ENCODE measurements around the gene PRKAB1.
"Not testable (repeated sequence)": the region's sequence is repeated elsewhere in the genome, so short reads cannot be mapped to it uniquely, and the experiment has no call there.

Gene PRKAB1, protein sequence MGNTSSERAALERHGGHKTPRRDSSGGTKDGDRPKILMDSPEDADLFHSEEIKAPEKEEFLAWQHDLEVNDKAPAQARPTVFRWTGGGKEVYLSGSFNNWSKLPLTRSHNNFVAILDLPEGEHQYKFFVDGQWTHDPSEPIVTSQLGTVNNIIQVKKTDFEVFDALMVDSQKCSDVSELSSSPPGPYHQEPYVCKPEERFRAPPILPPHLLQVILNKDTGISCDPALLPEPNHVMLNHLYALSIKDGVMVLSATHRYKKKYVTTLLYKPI

DNA sequence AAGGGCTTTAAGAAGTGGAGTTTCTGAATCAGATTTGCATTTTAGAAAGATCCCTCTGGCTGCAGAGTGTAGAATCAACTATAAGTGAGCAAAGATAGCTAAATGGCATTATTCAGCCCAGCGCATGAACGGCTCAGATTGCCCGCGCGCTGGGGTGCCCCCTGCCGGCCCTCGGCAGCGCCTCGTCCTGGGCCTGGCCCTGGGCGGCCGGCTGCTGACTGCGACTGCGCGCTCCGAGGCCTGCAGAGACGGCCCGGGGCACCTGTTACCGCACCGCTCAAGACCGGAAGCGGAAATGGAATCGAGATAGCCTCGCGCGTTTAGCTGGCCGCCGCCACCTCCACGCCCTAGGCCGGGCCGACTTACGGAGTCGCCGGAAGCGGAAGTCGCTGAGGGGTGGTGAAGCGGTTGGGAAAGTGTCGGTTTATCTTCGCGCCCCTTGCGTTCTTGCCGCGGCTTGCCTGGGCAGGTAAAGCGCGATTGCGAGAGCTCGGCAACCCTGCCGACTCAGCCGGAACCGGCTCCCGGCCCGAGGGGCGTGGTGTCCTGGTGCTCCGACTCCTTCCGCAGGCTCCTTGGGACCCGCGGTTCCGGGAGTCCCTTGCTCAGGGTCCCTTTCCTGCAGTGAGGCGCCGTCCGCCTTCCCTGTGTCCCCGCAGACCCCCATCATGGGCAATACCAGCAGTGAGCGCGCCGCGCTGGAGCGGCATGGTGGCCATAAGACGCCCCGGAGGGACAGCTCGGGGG lies at the start of gene PRKAB1:
Gene PRKAB1, plus strand, starts transcription at position 557 of the 747 bp plus-strand sequence. Its CDS starts 112 bp downstream, at position 669.
- Histone ChIP-seq H3K27me3 (replicated peaks; ENCODE audit: control insufficient read depth, insufficient read depth, low read length) (no peaks in the 10 kb centered on the region), H3K36me3 (ENCODE audit: control insufficient read depth, insufficient read depth, low read length, severe bottlenecking) (peaks cover 19% of the 10 kb centered on the region), H3K9ac (ENCODE audit: low read length) (peak within 1 kb of the TSS; percentile 98), H3K4me3 (ENCODE audit: low read length) (peak within 1 kb of the TSS; percentile 99), H3K4me1 (ENCODE audit: control insufficient read depth, insufficient read depth, low read length) (peaks cover 21% of the 10 kb centered on the region), H3K9me3 (ENCODE audit: control insufficient read depth, low read length) (no peaks in the 10 kb centered on the region)
- peak; percentile 99 for DNase-seq (ENCODE audit: low read depth)

DNA sequence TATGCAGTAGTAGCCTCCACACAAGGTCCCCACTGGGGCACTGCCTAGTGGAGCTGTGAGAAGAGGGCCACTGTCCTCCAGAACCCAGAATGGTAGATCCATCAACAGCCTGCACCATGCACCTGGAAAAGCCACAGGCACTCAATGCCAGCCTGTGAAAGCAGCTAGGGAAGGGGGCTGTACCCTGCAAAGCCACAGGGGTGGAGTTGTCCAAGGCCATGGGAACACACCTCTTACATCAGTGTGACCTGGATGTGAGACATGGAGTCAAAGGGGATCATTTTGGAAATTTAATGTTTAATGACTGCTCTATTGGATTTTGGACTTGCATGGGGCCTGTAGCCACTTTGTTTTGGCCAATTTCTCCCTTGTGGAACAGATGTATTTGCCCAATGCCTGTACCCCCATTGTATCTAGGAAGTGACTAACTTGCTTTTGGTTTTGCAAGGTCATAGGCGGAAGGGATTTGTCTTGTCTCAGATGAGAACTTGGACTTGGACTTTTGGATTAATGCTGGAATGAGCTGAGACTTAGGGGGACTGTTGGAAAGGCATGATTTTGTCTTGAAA lies 49.5 kb upstream of the PRKAB1 start:
- DNase-seq (ENCODE audit: low read depth); H3K4me1 ChIP-seq (ENCODE audit: control insufficient read depth, insufficient read depth, low read length); H3K9ac ChIP-seq (ENCODE audit: low read length); H3K9me3 ChIP-seq (ENCODE audit: control insufficient read depth, low read length); H3K27me3 ChIP-seq (replicated peaks; ENCODE audit: control insufficient read depth, insufficient read depth, low read length); H3K36me3 ChIP-seq (ENCODE audit: control insufficient read depth, insufficient read depth, low read length, severe bottlenecking); H3K4me3 ChIP-seq (ENCODE audit: low read length): not testable (repeated sequence)

DNA sequence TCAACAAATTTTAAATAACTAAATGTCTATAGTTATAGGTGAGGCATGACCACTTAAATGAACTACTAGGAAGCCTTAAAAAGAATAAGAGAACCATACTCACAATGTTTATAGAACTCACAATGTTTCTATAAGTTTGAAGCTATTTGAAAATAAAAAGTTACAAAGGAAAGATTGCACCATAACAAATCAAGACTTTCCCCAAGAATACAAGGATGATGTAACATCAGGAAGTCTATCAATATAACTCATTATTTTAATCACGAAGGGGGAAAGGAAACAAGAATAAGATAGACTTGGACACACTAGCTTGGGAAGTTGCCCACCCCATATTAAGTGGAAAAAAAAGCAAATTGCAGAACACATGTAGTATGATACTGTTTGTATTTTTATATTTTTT lies 47.4 kb upstream of the PRKAB1 start:
- no peak overlapping the region for H3K4me3 ChIP-seq (ENCODE audit: low read length)
- DNase-seq (ENCODE audit: low read depth): no peak
- no peaks in the 10 kb centered on the region for H3K9me3 ChIP-seq (ENCODE audit: control insufficient read depth, low read length)
- H3K27me3 ChIP-seq (replicated peaks; ENCODE audit: control insufficient read depth, insufficient read depth, low read length): no peaks in the 10 kb centered on the region
- no peak overlapping the region for H3K9ac ChIP-seq (ENCODE audit: low read length)
- H3K36me3 ChIP-seq (ENCODE audit: control insufficient read depth, insufficient read depth, low read length, severe bottlenecking): no peaks in the 10 kb centered on the region
- H3K4me1 ChIP-seq (ENCODE audit: control insufficient read depth, insufficient read depth, low read length): peaks cover 3% of the 10 kb centered on the region

DNA sequence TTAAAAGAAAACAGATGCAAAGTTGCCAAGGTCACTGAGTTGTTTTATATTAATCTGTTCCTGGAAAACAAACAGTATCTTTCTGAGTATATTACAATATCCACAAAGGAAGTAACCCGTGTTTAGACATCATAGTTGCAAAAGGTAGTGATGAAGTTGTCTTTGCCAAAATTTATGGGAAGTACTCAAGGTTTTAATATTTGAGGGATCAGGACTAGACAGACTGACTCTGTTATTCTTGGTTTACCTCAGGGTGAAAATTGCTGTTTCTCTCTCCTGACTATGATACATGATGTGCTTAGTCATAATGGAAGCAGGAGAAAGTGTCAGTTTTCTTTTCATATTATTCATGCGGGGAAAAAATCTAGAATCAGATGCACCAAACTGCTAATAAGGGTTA lies 46.1 kb upstream of the PRKAB1 start:
- no peak overlapping the region for H3K4me3 ChIP-seq (ENCODE audit: low read length)
- no peak for DNase-seq (ENCODE audit: low read depth)
- H3K27me3 ChIP-seq (replicated peaks; ENCODE audit: control insufficient read depth, insufficient read depth, low read length): no peaks in the 10 kb centered on the region
- peaks cover 3% of the 10 kb centered on the region for H3K4me1 ChIP-seq (ENCODE audit: control insufficient read depth, insufficient read depth, low read length)
- no peaks in the 10 kb centered on the region for H3K9me3 ChIP-seq (ENCODE audit: control insufficient read depth, low read length)
- no peaks in the 10 kb centered on the region for H3K36me3 ChIP-seq (ENCODE audit: control insufficient read depth, insufficient read depth, low read length, severe bottlenecking)
- no peak overlapping the region for H3K9ac ChIP-seq (ENCODE audit: low read length)

DNA sequence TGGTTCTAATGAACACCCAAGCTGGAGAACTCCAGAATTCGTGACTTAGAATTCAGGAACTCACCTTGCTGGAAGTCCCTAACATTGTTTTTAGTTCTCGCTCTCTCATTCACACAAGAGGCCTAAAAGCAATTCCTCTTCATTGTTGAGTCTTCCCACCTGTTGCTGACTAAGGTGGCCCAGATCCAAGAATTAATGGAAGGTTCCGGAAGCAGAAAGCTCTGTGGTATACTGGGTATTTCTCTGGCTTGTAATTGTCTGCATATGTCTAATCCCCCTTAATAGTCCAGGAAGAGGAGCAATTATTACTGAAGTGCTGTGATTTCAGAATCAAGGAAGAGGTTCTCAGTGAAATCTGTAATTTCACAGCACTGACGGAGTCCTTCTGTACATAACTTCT lies 43.0 kb upstream of the PRKAB1 start:
- Histone ChIP-seq H3K9me3 (ENCODE audit: control insufficient read depth, low read length) (no peaks in the 10 kb centered on the region), H3K9ac (ENCODE audit: low read length) (no peak overlapping the region), H3K4me1 (ENCODE audit: control insufficient read depth, insufficient read depth, low read length) (peaks cover 3% of the 10 kb centered on the region), H3K4me3 (ENCODE audit: low read length) (no peak overlapping the region), H3K27me3 (replicated peaks; ENCODE audit: control insufficient read depth, insufficient read depth, low read length) (no peaks in the 10 kb centered on the region), H3K36me3 (ENCODE audit: control insufficient read depth, insufficient read depth, low read length, severe bottlenecking) (no peaks in the 10 kb centered on the region)
- DNase-seq (ENCODE audit: low read depth): no peak

DNA sequence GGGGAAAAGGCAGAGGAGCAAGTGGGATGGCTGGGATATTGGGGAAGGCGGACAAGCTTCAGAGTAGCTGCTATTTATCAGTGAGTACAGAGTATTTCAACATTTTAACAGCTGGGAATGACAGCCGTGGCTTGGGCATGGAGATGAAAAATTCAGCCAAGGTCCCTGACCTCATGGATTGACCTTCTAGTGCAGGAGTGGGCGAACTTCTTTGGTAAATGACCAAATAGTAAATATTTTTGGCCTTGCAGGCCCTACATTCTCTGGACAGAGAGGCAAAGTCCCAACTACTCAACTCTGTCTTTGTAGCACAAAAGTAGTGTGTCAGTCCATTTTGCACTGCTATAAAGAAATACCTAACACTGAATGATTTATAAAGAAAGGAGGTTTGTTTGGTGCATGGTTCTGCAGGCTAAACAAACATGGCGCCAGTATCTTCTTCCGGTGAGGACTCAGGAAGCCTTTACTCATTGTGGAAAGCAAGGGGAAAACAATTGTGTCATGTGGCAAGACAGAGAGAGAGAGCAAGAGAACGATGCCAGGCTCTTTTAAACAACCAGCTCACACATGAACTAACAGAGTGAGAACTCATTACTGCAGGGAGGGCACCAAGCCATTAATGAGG lies 40.8 kb upstream of the PRKAB1 start:
- Histone ChIP-seq H3K4me3 (ENCODE audit: low read length) (no peak overlapping the region), H3K9me3 (ENCODE audit: control insufficient read depth, low read length) (no peaks in the 10 kb centered on the region), H3K9ac (ENCODE audit: low read length) (no peak overlapping the region), H3K4me1 (ENCODE audit: control insufficient read depth, insufficient read depth, low read length) (no peaks in the 10 kb centered on the region), H3K36me3 (ENCODE audit: control insufficient read depth, insufficient read depth, low read length, severe bottlenecking) (no peaks in the 10 kb centered on the region), H3K27me3 (replicated peaks; ENCODE audit: control insufficient read depth, insufficient read depth, low read length) (no peaks in the 10 kb centered on the region)
- no peak for DNase-seq (ENCODE audit: low read depth)

DNA sequence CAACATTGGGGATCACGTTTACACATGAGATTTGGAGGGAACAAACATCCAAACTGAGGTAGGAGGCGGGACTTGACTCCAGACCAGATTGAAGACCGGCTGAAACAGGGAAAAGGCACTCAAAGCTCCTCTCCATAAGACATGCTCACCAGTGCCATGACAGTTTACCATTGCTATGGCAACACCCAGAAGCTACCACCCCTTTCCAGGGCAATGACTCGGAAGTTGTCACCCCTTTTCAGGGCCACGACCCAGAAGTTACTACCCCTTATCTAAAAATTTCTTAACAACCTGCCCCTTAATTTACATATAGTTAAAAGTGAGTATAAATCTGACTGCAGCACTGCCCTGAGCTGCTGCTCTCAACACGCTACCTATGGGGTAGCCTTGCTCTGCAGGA lies 40.2 kb upstream of the PRKAB1 start:
- no peak for DNase-seq (ENCODE audit: low read depth)
- Histone ChIP-seq H3K27me3 (replicated peaks; ENCODE audit: control insufficient read depth, insufficient read depth, low read length) (no peaks in the 10 kb centered on the region), H3K4me3 (ENCODE audit: low read length) (no peak overlapping the region), H3K9me3 (ENCODE audit: control insufficient read depth, low read length) (no peaks in the 10 kb centered on the region), H3K9ac (ENCODE audit: low read length) (no peak overlapping the region), H3K4me1 (ENCODE audit: control insufficient read depth, insufficient read depth, low read length) (no peaks in the 10 kb centered on the region), H3K36me3 (ENCODE audit: control insufficient read depth, insufficient read depth, low read length, severe bottlenecking) (no peaks in the 10 kb centered on the region)

DNA sequence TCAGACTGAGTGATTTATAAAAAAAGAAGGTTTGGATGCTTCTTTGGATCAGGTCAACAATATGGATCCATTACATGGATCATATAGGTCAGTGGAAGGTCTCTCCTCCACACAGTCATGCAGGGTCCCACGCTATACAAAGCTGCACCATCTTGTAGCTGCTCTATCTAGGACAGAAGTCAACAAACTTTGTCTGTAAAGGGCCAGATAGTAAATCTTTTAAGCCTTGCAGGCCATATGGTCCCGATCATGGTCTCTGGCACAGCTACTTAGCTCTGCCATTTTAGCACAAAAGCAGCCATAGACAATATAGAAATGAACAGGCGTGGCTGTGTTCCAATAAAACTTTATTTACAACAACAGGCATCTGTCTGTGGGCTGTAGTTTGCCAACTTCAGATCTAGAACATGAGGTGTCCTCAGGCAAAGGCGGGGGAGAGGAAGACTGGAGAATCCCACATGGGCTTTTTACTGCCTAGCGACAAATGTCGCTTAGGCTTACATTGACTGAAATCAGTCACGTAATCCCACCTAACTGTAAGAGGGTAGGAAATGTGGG lies 37.6 kb upstream of the PRKAB1 start:
- no peaks in the 10 kb centered on the region for H3K36me3 ChIP-seq (ENCODE audit: control insufficient read depth, insufficient read depth, low read length, severe bottlenecking)
- no peak for DNase-seq (ENCODE audit: low read depth)
- H3K4me3 ChIP-seq (ENCODE audit: low read length): no peak overlapping the region
- H3K27me3 ChIP-seq (replicated peaks; ENCODE audit: control insufficient read depth, insufficient read depth, low read length): peaks cover 5% of the 10 kb centered on the region
- no peaks in the 10 kb centered on the region for H3K9me3 ChIP-seq (ENCODE audit: control insufficient read depth, low read length)
- no peak overlapping the region for H3K9ac ChIP-seq (ENCODE audit: low read length)
- no peaks in the 10 kb centered on the region for H3K4me1 ChIP-seq (ENCODE audit: control insufficient read depth, insufficient read depth, low read length)

DNA sequence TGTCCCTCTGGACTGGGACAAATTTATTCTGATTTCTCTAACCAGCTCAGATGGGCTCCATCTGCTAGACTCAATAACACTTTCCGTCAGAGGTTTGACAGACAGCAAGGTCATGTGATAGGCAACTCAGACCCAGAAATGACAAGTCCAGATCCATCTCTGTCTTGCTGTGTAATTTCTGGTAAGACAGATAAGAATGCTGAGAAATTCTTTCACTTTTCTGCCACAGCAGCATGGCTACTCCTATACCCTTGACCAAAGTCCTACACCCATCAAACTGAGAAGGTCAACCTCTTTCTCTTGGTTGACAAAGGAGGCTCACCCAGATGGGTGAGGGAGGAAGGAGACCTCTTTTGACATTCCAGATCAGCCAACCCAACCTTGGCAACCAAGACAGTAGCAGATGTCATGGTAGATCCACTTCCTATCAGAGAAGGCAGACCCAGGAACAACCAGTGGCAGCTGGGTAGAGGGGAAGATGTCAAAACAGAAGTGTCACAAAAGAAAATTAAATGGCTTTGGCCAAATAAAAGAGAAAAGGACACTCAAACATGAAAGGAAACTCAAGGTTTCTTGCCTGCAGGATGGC lies 36.9 kb upstream of the PRKAB1 start:
- Histone ChIP-seq H3K4me3 (ENCODE audit: low read length) (no peak overlapping the region), H3K4me1 (ENCODE audit: control insufficient read depth, insufficient read depth, low read length) (no peaks in the 10 kb centered on the region), H3K9ac (ENCODE audit: low read length) (no peak overlapping the region), H3K36me3 (ENCODE audit: control insufficient read depth, insufficient read depth, low read length, severe bottlenecking) (no peaks in the 10 kb centered on the region), H3K27me3 (replicated peaks; ENCODE audit: control insufficient read depth, insufficient read depth, low read length) (peaks cover 7% of the 10 kb centered on the region), H3K9me3 (ENCODE audit: control insufficient read depth, low read length) (no peaks in the 10 kb centered on the region)
- DNase-seq (ENCODE audit: low read depth): no peak

DNA sequence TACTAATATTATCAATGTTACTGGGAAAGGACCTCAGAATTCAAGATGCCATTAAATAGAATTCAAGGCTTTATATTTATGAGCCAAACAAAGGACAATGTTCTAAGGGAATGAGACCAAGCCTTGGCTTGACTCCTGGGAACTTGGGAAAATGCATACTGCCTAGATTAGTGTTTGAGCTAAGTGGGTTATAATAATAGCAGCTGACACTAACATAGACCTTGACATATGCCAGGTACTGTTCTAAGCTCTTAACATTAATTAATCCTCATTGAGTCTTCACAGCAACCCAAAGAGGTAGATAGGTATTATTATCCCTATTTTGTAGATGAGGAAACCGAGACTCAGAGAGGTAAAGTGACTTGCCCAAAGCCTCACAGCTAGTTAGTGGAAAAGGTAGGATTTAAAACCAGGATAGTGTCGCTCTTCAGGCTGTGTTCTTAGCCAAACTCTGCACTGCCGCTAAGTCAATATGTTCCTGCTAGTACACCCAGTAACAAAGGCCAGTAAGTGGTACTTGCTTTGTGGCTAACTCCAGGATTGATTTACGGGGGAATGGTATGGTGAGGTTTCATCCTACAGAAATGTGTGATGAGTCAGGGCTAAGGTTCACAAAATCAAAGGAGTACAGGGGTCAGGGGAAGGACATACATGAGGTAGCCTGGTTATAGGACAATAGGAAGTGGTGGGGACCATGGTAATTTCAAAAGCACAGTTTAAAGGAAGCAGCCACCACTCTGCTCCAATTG lies 35.8 kb upstream of the PRKAB1 start:
- H3K4me1 ChIP-seq (ENCODE audit: control insufficient read depth, insufficient read depth, low read length): no peaks in the 10 kb centered on the region
- H3K36me3 ChIP-seq (ENCODE audit: control insufficient read depth, insufficient read depth, low read length, severe bottlenecking): no peaks in the 10 kb centered on the region
- peaks cover 7% of the 10 kb centered on the region for H3K27me3 ChIP-seq (replicated peaks; ENCODE audit: control insufficient read depth, insufficient read depth, low read length)
- no peak overlapping the region for H3K4me3 ChIP-seq (ENCODE audit: low read length)
- no peaks in the 10 kb centered on the region for H3K9me3 ChIP-seq (ENCODE audit: control insufficient read depth, low read length)
- H3K9ac ChIP-seq (ENCODE audit: low read length): no peak overlapping the region
- DNase-seq (ENCODE audit: low read depth): no peak

Data from adipocyte (in vitro differentiated cells).